GM23248 (cell line): ENCODE results near the gene MYEOV. TPM values are rescaled to one million over a fixed set of nuclear protein-coding genes. Genes with fewer than 3 reads are reported as not detected.

ENCODE experiments used
- DNase-seq: peaks from one replicate; pipeline ENCODE4 v3.0.0-alpha.2; 2015
- H2AFZ ChIP-seq: fragments of 200-600 bp; sonication (generic); 2 replicates; pipeline ENCODE4 v1.6.1; 2016; ENCODE audit warnings: antibody characterized with exemption
- H3F3A ChIP-seq: fragments of 200-600 bp; sonication (generic); 2 replicates; pipeline ENCODE4 v1.6.1; 2016; ENCODE audit warnings: mild to moderate bottlenecking, antibody characterized with exemption, mixed run types; ENCODE audit not compliant: insufficient read depth
- H3K27ac ChIP-seq: fragments of 200-600 bp; sonication (generic); 2 replicates; pipeline ENCODE4 v1.5.1; 2016; ENCODE audit warnings: mild to moderate bottlenecking
- H3K27me3 ChIP-seq: fragments of 200-600 bp; sonication (generic); replicated peaks from 2 replicates; pipeline ENCODE4 v1.6.1; 2016; ENCODE audit warnings: mild to moderate bottlenecking; ENCODE audit not compliant: insufficient read depth
- H3K36me3 ChIP-seq: fragments of 200-600 bp; sonication (generic); 2 replicates; pipeline ENCODE4 v1.6.1; 2016; ENCODE audit warnings: low read depth, mild to moderate bottlenecking
- H3K4me1 ChIP-seq: fragments of 200-600 bp; sonication (generic); 2 replicates; pipeline ENCODE4 v1.6.1; 2016; ENCODE audit warnings: mild to moderate bottlenecking; ENCODE audit not compliant: insufficient read depth
- H3K4me2 ChIP-seq: fragments of 200-600 bp; sonication (generic); one replicate; pipeline ENCODE4 v1.6.1; 2016; ENCODE audit warnings: mild to moderate bottlenecking; ENCODE audit not compliant: unreplicated experiment
- H3K4me3 ChIP-seq: fragments of 200-600 bp; sonication (generic); 2 replicates; pipeline ENCODE4 v1.5.1; 2016; ENCODE audit warnings: mild to moderate bottlenecking
- H3K79me2 ChIP-seq: fragments of 200-600 bp; sonication (generic); 2 replicates; pipeline ENCODE4 v1.6.1; 2016; ENCODE audit warnings: mild to moderate bottlenecking; ENCODE audit not compliant: insufficient read depth
- H3K9ac ChIP-seq: fragments of 200-600 bp; sonication (generic); 2 replicates; pipeline ENCODE4 v1.6.1; 2016; ENCODE audit warnings: mild to moderate bottlenecking
- H3K9me2 ChIP-seq: fragments of 200-600 bp; sonication (generic); 2 replicates; pipeline ENCODE4 v1.6.1; 2016; ENCODE audit warnings: mixed run types, mild to moderate bottlenecking, moderate library complexity; ENCODE audit not compliant: insufficient read depth
- H3K9me3 ChIP-seq: fragments of 200-600 bp; sonication (generic); one replicate; pipeline ENCODE4 v1.6.1; 2017; ENCODE audit warnings: low read depth
- H4K20me1 ChIP-seq: fragments of 200-600 bp; sonication (generic); 2 replicates; pipeline ENCODE4 v1.6.0; 2016; ENCODE audit not compliant: insufficient read depth
- EZH2 ChIP-seq: fragments of 200-600 bp; sonication (generic); IDR thresholded peaks from 2 replicates; pipeline ENCODE4 v1.6.1; 2018; ENCODE audit warnings: antibody characterized with exemption, mild to moderate bottlenecking; ENCODE audit not compliant: insufficient read depth, poor library complexity, severe bottlenecking
- EZH2phosphoT487 ChIP-seq: fragments of 200-600 bp; sonication (generic); IDR thresholded peaks from 2 replicates; pipeline ENCODE4 v1.6.1; 2018; ENCODE audit warnings: antibody characterized with exemption, moderate library complexity, mild to moderate bottlenecking, low read depth; ENCODE audit not compliant: insufficient read depth
- WGBS, 2 experiments: methylation state at CpG; one replicate each; pipeline ENCODE4 v1.1.6; 2015 to 2017; ENCODE audit warnings: low lambda C conversion rate in 2 of 2, low coverage in 1 of 2; ENCODE audit errors: missing lambda C conversion rate in 2 of 2; 5-methylcytosine and 5-hydroxymethylcytosine counted together
- in situ Hi-C: fragments of 300-500 bp; cut with MboI; formaldehyde crosslinking; loops from 2 replicates; pipeline ENCODE4 v1.15.0; 2020
- polyA plus RNA-seq: library from polyadenylated mRNA; unstranded; fragments of >200 nt; fragmentation: Nextera tagmentation; extraction: Ambion mirVana; gene quantifications from 2 replicates; pipeline ENCODE4 v1.2.1, GENCODE V29; 2016
- total RNA-seq: library from RNA; depleted of rRNA; stranded (reverse); fragments of >200 nt; shearing (Covaris generic); gene quantifications from 2 replicates; pipeline ENCODE4 v1.2.3, GENCODE V29; 2014; rRNA removed

The MYEOV gene
- total and polyA plus RNA-seq, 2 experiments from 2014 or later: 0.86 to 7.2 TPM

- H3K27me3 ChIP-seq: no peaks in the 10 kb centered on the region
- H3F3A ChIP-seq: no peaks in the 10 kb centered on the region
- no peaks in the 10 kb centered on the region for H3K36me3 ChIP-seq
- TF ChIP-seq EZH2 (no peak), EZH2phosphoT487 (no peak)
- no peak overlapping the region for H3K9ac ChIP-seq
- no peaks in the 10 kb centered on the region for H3K9me2 ChIP-seq
- H3K79me2 ChIP-seq: no peaks in the 10 kb centered on the region
- no peaks in the 10 kb centered on the region for H4K20me1 ChIP-seq
- H3K4me2 ChIP-seq: no peak overlapping the region
- H3K27ac ChIP-seq: no peak overlapping the region
- H3K4me3 ChIP-seq: no peak overlapping the region
- 94 to 95% methylated on average over 13 of the region's 13 CpGs for WGBS, 2 experiments
- H2AFZ ChIP-seq: no peak overlapping the region
- DNase-seq: no peak
- in situ Hi-C loops: no loop called here
- H3K4me1 ChIP-seq: peaks cover 2% of the 10 kb centered on the region; the same call in 1 of the 2 replicates
- H3K9me3 ChIP-seq: no peaks in the 10 kb centered on the region
Measured at GRCh38 chr11:69342588-69343330, 48.8 kb downstream of the MYEOV start.

DNA sequence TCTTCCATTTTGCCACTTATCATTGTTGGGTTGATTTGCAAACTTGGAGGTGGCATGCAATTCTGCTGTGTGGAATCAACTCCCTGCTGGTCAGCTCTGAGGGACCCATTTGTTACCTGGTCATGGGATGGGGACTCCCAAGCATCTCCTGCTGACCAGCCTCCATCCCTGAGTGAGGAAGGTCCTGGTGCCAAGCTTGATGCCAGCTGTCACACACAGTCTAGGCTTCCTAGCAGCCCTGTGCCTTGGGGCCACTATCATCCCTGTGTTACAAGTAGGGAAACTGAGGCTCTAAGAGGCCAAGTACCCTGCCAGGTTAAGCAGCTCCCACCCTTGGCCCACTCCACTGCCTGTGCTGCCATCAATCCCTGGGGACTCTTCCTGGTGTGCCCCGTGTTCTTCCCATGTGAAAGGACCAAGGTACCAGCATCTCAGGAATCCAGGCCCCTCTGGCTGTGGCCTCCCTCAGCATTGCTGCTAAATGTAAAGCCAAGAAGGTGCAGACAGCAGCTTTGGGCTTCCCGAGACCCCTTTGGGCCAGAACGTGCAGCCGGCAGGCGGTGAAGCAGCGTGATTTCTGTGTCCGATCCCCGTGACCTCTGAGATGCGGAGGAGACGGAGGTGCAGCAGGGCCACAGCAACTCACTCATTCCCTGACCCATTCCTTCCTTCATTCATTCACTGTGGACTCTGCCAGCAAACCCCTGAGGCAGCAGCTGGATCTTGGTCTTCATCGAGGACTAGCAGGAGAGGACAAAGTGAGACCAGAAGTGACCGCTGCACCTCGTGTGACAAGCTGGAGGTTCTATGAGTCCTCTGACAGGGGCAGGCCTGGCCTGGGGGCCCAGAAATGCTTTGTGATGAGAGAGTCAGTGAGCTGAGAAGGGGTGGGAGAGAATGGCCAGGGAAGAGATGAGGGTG lies 49.7 kb downstream of the MYEOV start:
- H3K9ac ChIP-seq: no peak overlapping the region
- no peaks in the 10 kb centered on the region for H3F3A ChIP-seq
- H3K4me2 ChIP-seq: no peak overlapping the region
- no peaks in the 10 kb centered on the region for H4K20me1 ChIP-seq
- WGBS, 2 experiments: 96 to 97% methylated on average over 13 of the region's 13 CpGs
- in situ Hi-C loops: no loop called here
- H3K36me3 ChIP-seq: no peaks in the 10 kb centered on the region
- H3K79me2 ChIP-seq: no peaks in the 10 kb centered on the region
- H3K4me1 ChIP-seq: no peaks in the 10 kb centered on the region
- H3K4me3 ChIP-seq: no peak overlapping the region
- H3K9me2 ChIP-seq: no peaks in the 10 kb centered on the region
- TF ChIP-seq EZH2: no peak
- no peak for TF ChIP-seq EZH2phosphoT487
- no peak overlapping the region for H3K27ac ChIP-seq
- H3K9me3 ChIP-seq: no peaks in the 10 kb centered on the region
- H2AFZ ChIP-seq: no peak overlapping the region
- DNase-seq: no peak
- H3K27me3 ChIP-seq: no peaks in the 10 kb centered on the region

DNA sequence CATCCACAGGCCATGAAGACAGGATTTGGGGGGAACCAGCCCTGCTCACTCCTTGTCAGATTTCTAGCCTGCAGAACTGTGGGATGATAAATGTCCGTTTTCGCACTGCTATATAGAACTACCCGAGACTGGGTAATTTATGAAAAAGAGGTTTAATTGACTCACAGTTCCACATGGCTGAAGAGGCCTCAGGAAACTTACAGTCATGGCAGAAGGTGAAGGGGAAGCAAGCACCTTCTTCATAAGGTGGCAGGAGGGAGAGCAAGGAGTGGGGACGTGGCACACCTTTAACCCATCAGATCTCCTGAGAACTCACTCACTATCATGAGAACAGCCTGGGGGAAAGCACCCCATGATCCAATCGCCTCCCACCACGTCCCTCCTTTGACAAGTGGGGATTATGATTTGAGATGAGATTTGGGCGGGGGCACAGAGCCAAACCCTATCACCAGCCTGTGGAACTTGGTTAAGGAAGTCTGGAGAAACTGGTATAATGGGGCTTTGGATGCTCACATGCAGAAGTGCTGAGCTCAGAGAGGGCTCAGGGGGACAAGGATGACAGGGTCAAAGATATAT lies 50.7 kb downstream of the MYEOV start:
- no peak overlapping the region for H3K4me3 ChIP-seq
- no peaks in the 10 kb centered on the region for H3K27me3 ChIP-seq
- H4K20me1 ChIP-seq: no peaks in the 10 kb centered on the region
- H3K27ac ChIP-seq: no peak overlapping the region
- in situ Hi-C loops: no loop called here
- 86 to 89% methylated on average over 7 of the region's 7 CpGs for WGBS, 2 experiments
- H3K79me2 ChIP-seq: no peaks in the 10 kb centered on the region
- peaks cover 2% of the 10 kb centered on the region for H3K4me1 ChIP-seq
- H3K9me2 ChIP-seq: no peaks in the 10 kb centered on the region
- H3K9ac ChIP-seq: no peak overlapping the region
- TF ChIP-seq EZH2phosphoT487 (no peak), EZH2 (no peak)
- H2AFZ ChIP-seq: no peak overlapping the region
- no peaks in the 10 kb centered on the region for H3K36me3 ChIP-seq
- DNase-seq: no peak
- H3F3A ChIP-seq: no peaks in the 10 kb centered on the region
- H3K9me3 ChIP-seq: no peaks in the 10 kb centered on the region
- H3K4me2 ChIP-seq: no peak overlapping the region

Other genes starting within 250 kb of the MYEOV start
- gene TPCN2, start 245.2 kb upstream of the MYEOV start, total RNA-seq: 7.1 and 10.2 TPM in 2 replicates
- 8.5 and 8.7 TPM in 2 replicates for gene TPCN2, start 245.2 kb upstream of the MYEOV start, polyA plus RNA-seq
- gene SMIM38, start 138.2 kb upstream of the MYEOV start, total RNA-seq: not detected in 2 replicates
- gene SMIM38, start 138.2 kb upstream of the MYEOV start, polyA plus RNA-seq: not detected in 2 replicates
- not detected in 2 replicates for gene LINC01488, start 187.5 kb downstream of the MYEOV start, total RNA-seq
- not detected in 2 replicates for gene LINC01488, start 187.5 kb downstream of the MYEOV start, polyA plus RNA-seq